Adrenal gland (tissue), 5 donors: ENCODE data around the gene SOX1.

Experiments used
- POLR2A ChIP-seq, 2 donors: fragments of 450-650 bp; IDR thresholded peaks; one replicate each; pipeline ENCODE4 v1.6.1; 2017; ENCODE audit warnings: antibody characterized with exemption in 2 of 2, mild to moderate bottlenecking in 2 of 2, moderate library complexity in 1 of 2
- TF ChIP-seq, protein P1 (sequence below), 6 experiments: fragments of 450-650 bp in 4 of 6; fragments of 200-600 bp in 2 of 6; sonication (generic) in 1 of 6; IDR thresholded peaks; 1 replicate in 5 of 6; 2 replicates in 1 of 6; pipeline versions ENCODE4 v1.5.1 to v1.8.0; 2016 to 2021; ENCODE audit warnings: antibody characterized with exemption in 6 of 6, mild to moderate bottlenecking in 2 of 6, moderate library complexity in 1 of 6
- donor health status: DM: no; HTN: no; CAD: no.

DNA sequence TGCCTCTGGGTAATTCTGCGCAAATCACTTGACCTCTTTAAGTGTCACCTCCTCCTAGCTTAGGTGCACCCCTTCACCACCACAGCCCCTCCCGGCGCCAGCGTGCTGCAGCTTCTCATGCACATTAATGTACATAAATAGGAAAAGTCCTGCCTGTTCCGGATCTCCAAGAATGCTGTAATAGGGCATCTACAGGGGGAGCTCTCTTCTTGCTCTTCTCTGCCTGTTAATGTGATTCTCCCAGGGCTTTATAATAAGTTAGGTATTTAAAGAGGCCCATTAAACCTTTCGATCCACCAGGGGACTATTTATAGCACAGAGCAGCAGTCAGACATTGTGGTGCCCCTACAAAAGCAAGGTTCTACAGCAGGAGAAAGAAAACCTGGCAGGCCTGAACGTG is 35.3 kb downstream of the SOX1 start:
- TF ChIP-seq, protein P1, sequence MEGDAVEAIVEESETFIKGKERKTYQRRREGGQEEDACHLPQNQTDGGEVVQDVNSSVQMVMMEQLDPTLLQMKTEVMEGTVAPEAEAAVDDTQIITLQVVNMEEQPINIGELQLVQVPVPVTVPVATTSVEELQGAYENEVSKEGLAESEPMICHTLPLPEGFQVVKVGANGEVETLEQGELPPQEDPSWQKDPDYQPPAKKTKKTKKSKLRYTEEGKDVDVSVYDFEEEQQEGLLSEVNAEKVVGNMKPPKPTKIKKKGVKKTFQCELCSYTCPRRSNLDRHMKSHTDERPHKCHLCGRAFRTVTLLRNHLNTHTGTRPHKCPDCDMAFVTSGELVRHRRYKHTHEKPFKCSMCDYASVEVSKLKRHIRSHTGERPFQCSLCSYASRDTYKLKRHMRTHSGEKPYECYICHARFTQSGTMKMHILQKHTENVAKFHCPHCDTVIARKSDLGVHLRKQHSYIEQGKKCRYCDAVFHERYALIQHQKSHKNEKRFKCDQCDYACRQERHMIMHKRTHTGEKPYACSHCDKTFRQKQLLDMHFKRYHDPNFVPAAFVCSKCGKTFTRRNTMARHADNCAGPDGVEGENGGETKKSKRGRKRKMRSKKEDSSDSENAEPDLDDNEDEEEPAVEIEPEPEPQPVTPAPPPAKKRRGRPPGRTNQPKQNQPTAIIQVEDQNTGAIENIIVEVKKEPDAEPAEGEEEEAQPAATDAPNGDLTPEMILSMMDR (IDR thresholded peaks at IDR 0.05) = no peak
- TF ChIP-seq POLR2A (IDR thresholded peaks at IDR 0.05) = no peak
